Fibroblast of pulmonary artery (primary cell): Measurements from ENCODE around the gene CCRL2.

Experiments
- DNase-seq: peaks from one replicate; pipeline ENCODE4 v3.0.0-alpha.2; 2010; ENCODE audit warnings: low read depth
- H3K4me3 ChIP-seq: replicated peaks from 2 replicates; pipeline ENCODE4 v1.5.1; 2011; ENCODE audit warnings: low read depth, mild to moderate bottlenecking, control low read depth, low read length, moderate library complexity
- TF ChIP-seq, protein P1 (sequence below): IDR thresholded peaks from 2 replicates; pipeline ENCODE4 v1.5.1; 2011; ENCODE audit warnings: mild to moderate bottlenecking, control low read depth, low read length, inconsistent platforms; ENCODE audit errors: missing control alignments

Gene CCRL2

DNA sequence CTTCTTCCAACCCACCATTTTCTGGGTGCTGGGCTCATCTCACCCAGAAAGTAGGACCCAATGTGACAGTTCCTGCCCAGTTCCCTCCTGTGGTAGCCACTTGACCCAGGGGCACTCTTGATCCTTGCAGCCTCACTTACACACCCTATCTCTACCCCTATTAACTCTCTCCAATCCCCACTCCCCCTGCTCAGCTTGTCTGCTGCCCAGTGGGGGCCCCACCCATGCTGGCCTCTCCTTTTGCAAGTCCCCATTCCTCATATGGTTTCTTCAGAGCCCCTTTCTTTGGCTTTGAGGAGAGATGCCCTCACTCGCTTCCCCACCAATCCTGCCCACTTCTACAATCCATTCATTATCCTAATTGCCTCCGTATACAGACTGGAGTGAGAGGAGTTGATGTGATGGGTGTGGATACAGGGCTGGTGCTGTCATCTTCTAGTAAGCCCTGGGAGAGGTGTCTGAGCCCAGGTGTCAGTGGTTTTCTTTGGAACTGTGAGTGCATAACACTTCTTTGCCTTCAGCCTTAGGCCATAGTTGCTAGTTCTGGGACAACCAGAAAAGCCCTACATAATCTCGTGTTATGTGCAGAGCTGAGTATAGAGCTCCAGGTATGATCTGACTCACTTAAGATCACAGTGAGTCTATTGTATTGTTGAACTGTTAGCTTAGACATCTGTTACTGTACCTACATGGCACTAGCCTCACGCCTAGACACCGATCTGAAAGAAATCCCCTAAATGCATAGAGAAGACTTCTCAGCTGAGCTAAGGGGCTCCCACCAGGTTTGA is 41.1 kb upstream of the CCRL2 start:
- TF ChIP-seq, protein P1, sequence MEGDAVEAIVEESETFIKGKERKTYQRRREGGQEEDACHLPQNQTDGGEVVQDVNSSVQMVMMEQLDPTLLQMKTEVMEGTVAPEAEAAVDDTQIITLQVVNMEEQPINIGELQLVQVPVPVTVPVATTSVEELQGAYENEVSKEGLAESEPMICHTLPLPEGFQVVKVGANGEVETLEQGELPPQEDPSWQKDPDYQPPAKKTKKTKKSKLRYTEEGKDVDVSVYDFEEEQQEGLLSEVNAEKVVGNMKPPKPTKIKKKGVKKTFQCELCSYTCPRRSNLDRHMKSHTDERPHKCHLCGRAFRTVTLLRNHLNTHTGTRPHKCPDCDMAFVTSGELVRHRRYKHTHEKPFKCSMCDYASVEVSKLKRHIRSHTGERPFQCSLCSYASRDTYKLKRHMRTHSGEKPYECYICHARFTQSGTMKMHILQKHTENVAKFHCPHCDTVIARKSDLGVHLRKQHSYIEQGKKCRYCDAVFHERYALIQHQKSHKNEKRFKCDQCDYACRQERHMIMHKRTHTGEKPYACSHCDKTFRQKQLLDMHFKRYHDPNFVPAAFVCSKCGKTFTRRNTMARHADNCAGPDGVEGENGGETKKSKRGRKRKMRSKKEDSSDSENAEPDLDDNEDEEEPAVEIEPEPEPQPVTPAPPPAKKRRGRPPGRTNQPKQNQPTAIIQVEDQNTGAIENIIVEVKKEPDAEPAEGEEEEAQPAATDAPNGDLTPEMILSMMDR, result no peak
- no peak for DNase-seq
- no peak overlapping the region for H3K4me3 ChIP-seq

- no peak for DNase-seq
- TF ChIP-seq, protein P1, result no peak
- no peak overlapping the region for H3K4me3 ChIP-seq
These were observed 39.2 kb upstream of the CCRL2 start for GRCh38 chr3:46367811-46368210.

DNA sequence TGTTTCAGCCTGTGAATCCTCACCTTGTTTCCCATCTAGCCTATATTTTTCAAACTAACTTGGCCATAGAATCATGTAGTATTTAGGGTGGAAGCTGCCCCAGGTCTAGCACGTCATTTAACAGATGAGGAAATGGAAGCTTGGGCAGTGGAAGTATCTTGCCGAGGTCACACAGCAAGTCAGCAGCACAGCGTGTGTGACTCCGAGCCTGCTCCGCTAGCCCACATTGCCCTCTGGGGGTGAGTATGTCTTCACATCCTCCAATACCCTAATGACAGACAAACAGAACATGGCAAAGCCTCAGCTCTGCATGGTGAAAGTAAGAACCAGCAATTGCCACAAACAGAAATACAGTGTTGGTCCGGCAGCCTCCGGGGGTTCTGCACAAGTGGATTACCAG is 38.5 kb upstream of the CCRL2 start:
- no peak overlapping the region for H3K4me3 ChIP-seq
- TF ChIP-seq, protein P1, result no peak
- DNase-seq, result no peak

- TF ChIP-seq, protein P1, result no peak
- no peak overlapping the region for H3K4me3 ChIP-seq
- no peak for DNase-seq
These were observed 37.9 kb upstream of the CCRL2 start for GRCh38 chr3:46369151-46369550.

GRCh38 chr3:46369675-46370132 is 37.4 kb upstream of the CCRL2 start:
- no peak overlapping the region for H3K4me3 ChIP-seq
- no peak for DNase-seq

GRCh38 chr3:46370839-46371518 is 36.1 kb upstream of the CCRL2 start, which contains the start of gene CCR5:
CCR5 (plus strand) TSS chr3:46370946; CDS start chr3:46372903, 1,957 bp downstream.
- TF ChIP-seq, protein P1, result no peak
- DNase-seq, result no peak
- H3K4me3 ChIP-seq, result no peak within 1 kb of the TSS

More at GRCh38 chr3:46369675-46370132, 37.4 kb upstream of the CCRL2 start:
- TF ChIP-seq, protein P1, result no peak
